ENCODE measurements around the gene NUDCD3.

The NUDCD3 gene

GRCh38 chr7:44380831-44381493 is 109.5 kb downstream of the NUDCD3 start:
- no peak for DNase-seq

- DNase-seq, result no peak
Measured at GRCh38 chr7:44380189-44380830, 110.1 kb downstream of the NUDCD3 start.

GRCh38 chr7:44379366-44380188 is 110.9 kb downstream of the NUDCD3 start:
- no peak for DNase-seq

- no peak for DNase-seq
Measured at GRCh38 chr7:44378744-44379143, 111.7 kb downstream of the NUDCD3 start.

GRCh38 chr7:44377681-44378421 is 112.6 kb downstream of the NUDCD3 start:
- no peak for DNase-seq

GRCh38 chr7:44377134-44377463 is 113.4 kb downstream of the NUDCD3 start:
- no peak for DNase-seq

- no peak for DNase-seq
Measured at GRCh38 chr7:44376429-44377133, 113.9 kb downstream of the NUDCD3 start.

- DNase-seq, result no peak
Measured at GRCh38 chr7:44375926-44376342, 114.5 kb downstream of the NUDCD3 start.

GRCh38 chr7:44375236-44375699 is 115.2 kb downstream of the NUDCD3 start:
- DNase-seq, result no peak

GRCh38 chr7:44374007-44374763 is 116.3 kb downstream of the NUDCD3 start:
- DNase-seq, result no peak

- DNase-seq, result no peak
Measured at GRCh38 chr7:44373418-44373740, 117.1 kb downstream of the NUDCD3 start.

- DNase-seq, result no peak
Measured at GRCh38 chr7:44372560-44373417, 117.7 kb downstream of the NUDCD3 start.

- DNase-seq, result no peak
Measured at GRCh38 chr7:44368885-44369284, 121.6 kb downstream of the NUDCD3 start.

GRCh38 chr7:44368455-44368854 is 122.0 kb downstream of the NUDCD3 start:
- DNase-seq, result no peak

- no peak for DNase-seq
Measured at GRCh38 chr7:44367475-44368043, 122.9 kb downstream of the NUDCD3 start.

GRCh38 chr7:44366986-44367385 is 123.5 kb downstream of the NUDCD3 start:
- DNase-seq, result no peak

GRCh38 chr7:44353668-44354067 is 136.8 kb downstream of the NUDCD3 start:
- no peak for DNase-seq

- no peak for DNase-seq
Measured at GRCh38 chr7:44348851-44349781, 141.3 kb downstream of the NUDCD3 start.

- no peak for DNase-seq
Measured at GRCh38 chr7:44348300-44348699, 142.2 kb downstream of the NUDCD3 start.
